ENCODE measurements around the gene TRAT1.

- TF ChIP-seq POLR2A (IDR thresholded peaks at IDR 0.05) (no peak), CTCF (IDR thresholded peaks at IDR 0.05) (no peak)
Observed at GRCh38 chr3:108877901-108878300, 55.3 kb downstream of the TRAT1 start.

All from right lobe of liver (tissue), 4 donors.